ENCODE data around the gene SHQ1. TPM values are rescaled to one million over a fixed set of nuclear protein-coding genes. Genes with fewer than 3 reads are reported as not detected.
"Not testable (repeated sequence)": the region's sequence is repeated elsewhere in the genome, so short reads cannot be mapped to it uniquely, and the experiment has no call there.

SHQ1 gene
- total and polyA plus RNA-seq, 2 donors, result 17.4 to 22.6 TPM

GRCh38 chr3:72724070-72724469 lies 124.2 kb downstream of the SHQ1 start:
- Histone ChIP-seq H3K27me3 (ENCODE audit: control insufficient read depth in 2 of 2, insufficient read depth in 1 of 2, low read length in 1 of 2) (no peaks in the 10 kb centered on the region), H3K4me3 (ENCODE audit: low read length in 2 of 2) (no peak overlapping the region), H3K36me3 (ENCODE audit: control insufficient read depth in 2 of 2, insufficient read depth in 2 of 2, low read length in 1 of 2) (no peaks in the 10 kb centered on the region), H3K27ac (ENCODE audit: low read depth in 1 of 2, low read length in 1 of 2) (no peak overlapping the region), H3K4me1 (ENCODE audit: control insufficient read depth in 2 of 2, insufficient read depth in 2 of 2, low read length in 2 of 2) (no peaks in the 10 kb centered on the region), H3K9me3 (ENCODE audit: control insufficient read depth in 2 of 2, insufficient read depth in 1 of 2, low read length in 1 of 2) (no peaks in the 10 kb centered on the region)
- WGBS, result 98% methylated on average over 10 of the region's 10 CpGs
- no peak for DNase-seq (ENCODE audit: low read depth in 6 of 9, low spot score in 9 of 9)

DNA sequence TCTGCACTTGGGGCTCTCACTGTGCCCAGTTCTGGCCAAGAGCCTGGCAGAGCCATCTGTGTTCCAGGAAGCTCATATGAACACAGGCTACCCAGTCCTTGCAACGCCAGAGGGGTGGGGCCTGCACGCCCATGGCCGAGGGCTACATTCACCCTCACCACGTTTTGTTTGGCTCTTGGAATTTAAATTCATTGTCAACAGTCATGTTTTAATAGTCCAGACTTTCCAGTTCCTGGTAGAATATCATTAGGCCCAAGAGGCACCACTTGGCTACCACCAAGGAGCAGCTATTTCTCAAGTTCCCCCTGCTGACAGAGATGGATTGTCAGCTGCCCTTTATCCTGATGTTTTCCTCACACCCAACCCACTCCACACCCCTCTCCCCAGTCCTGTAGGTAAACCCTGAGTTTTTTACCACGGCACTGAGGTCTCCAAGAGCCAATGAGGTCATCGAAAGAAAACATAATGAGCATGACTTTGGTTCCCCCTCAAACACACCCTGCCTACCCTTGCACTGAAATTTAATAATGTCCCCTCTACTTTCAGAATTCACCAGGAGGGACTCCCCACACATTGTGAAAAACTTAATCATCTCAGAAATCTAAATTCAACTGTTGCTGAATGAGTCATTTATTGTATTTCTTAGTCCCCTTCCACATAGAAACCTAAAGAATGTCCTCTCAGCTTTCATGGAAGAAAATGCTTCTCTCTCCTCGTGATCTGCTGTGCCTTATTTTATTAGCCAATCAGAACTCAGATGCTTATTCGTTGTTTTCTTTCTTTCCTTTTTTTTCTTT lies 125.1 kb downstream of the SHQ1 start:
- no peaks in the 10 kb centered on the region for H3K4me1 ChIP-seq (ENCODE audit: control insufficient read depth in 2 of 2, insufficient read depth in 2 of 2, low read length in 2 of 2)
- 86% methylated on average over 8 of the region's 8 CpGs for WGBS
- no peaks in the 10 kb centered on the region for H3K36me3 ChIP-seq (ENCODE audit: control insufficient read depth in 2 of 2, insufficient read depth in 2 of 2, low read length in 1 of 2)
- no peak overlapping the region for H3K4me3 ChIP-seq (ENCODE audit: low read length in 2 of 2)
- no peak for DNase-seq (ENCODE audit: low read depth in 6 of 9, low spot score in 9 of 9)
- no peaks in the 10 kb centered on the region for H3K27me3 ChIP-seq (ENCODE audit: control insufficient read depth in 2 of 2, insufficient read depth in 1 of 2, low read length in 1 of 2)
- H3K9me3 ChIP-seq (ENCODE audit: control insufficient read depth in 2 of 2, insufficient read depth in 1 of 2, low read length in 1 of 2), result no peaks in the 10 kb centered on the region
- H3K27ac ChIP-seq (ENCODE audit: low read depth in 1 of 2, low read length in 1 of 2), result no peak overlapping the region

- Histone ChIP-seq H3K4me3 (ENCODE audit: low read length in 2 of 2) (no peak overlapping the region), H3K9me3 (ENCODE audit: control insufficient read depth in 2 of 2, insufficient read depth in 1 of 2, low read length in 1 of 2) (no peaks in the 10 kb centered on the region), H3K4me1 (ENCODE audit: control insufficient read depth in 2 of 2, insufficient read depth in 2 of 2, low read length in 2 of 2) (no peaks in the 10 kb centered on the region), H3K36me3 (ENCODE audit: control insufficient read depth in 2 of 2, insufficient read depth in 2 of 2, low read length in 1 of 2) (no peaks in the 10 kb centered on the region), H3K27me3 (ENCODE audit: control insufficient read depth in 2 of 2, insufficient read depth in 1 of 2, low read length in 1 of 2) (no peaks in the 10 kb centered on the region), H3K27ac (ENCODE audit: low read depth in 1 of 2, low read length in 1 of 2) (no peak overlapping the region)
- 71% methylated on average over 7 of the region's 7 CpGs for WGBS
- DNase-seq (ENCODE audit: low read depth in 6 of 9, low spot score in 9 of 9), result no peak
Measured at GRCh38 chr3:72721683-72722381, 126.4 kb downstream of the SHQ1 start.

GRCh38 chr3:72720566-72720965 lies 127.7 kb downstream of the SHQ1 start:
- Histone ChIP-seq H3K9me3 (ENCODE audit: control insufficient read depth in 2 of 2, insufficient read depth in 1 of 2, low read length in 1 of 2) (peaks cover 0 to 9% of the 10 kb centered on the region in 2 donors), H3K27me3 (ENCODE audit: control insufficient read depth in 2 of 2, insufficient read depth in 1 of 2, low read length in 1 of 2) (no peaks in the 10 kb centered on the region), H3K36me3 (ENCODE audit: control insufficient read depth in 2 of 2, insufficient read depth in 2 of 2, low read length in 1 of 2) (no peaks in the 10 kb centered on the region), H3K27ac (ENCODE audit: low read depth in 1 of 2, low read length in 1 of 2) (no peak overlapping the region), H3K4me3 (ENCODE audit: low read length in 2 of 2) (no peak overlapping the region), H3K4me1 (ENCODE audit: control insufficient read depth in 2 of 2, insufficient read depth in 2 of 2, low read length in 2 of 2) (no peaks in the 10 kb centered on the region)
- no peak for DNase-seq (ENCODE audit: low read depth in 6 of 9, low spot score in 9 of 9)
- 100% methylated on average over 2 of the region's 2 CpGs for WGBS

DNA sequence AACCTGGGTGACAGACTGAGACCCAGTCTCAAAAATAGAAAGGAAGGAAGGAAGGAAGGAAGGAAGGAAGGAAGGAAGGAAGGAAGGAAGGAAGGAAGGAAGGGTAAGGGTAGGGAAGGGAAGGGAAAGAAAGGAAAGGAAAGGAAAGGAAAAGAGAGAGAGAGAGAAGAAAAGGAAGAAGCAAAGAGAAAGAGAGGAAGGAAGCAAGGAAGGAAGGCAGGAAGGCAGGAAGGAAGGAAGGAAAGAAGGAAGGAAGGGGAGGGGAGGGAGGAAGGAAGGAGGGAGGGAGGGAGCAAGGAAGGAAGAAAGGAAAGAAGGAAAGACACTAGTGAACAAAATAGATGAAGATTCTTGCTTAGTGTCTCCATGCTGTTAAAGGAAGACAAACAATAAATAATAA lies 129.1 kb downstream of the SHQ1 start:
- no peak for DNase-seq (ENCODE audit: low read depth in 6 of 9, low spot score in 9 of 9)
- no peak overlapping the region for H3K27ac ChIP-seq (ENCODE audit: low read depth in 1 of 2, low read length in 1 of 2)
- no peaks in the 10 kb centered on the region for H3K4me1 ChIP-seq (ENCODE audit: control insufficient read depth in 2 of 2, insufficient read depth in 2 of 2, low read length in 2 of 2)

GRCh38 chr3:72714135-72714534 lies 134.1 kb downstream of the SHQ1 start:
- not testable (repeated sequence) for H3K4me3 ChIP-seq (ENCODE audit: low read length in 2 of 2); H3K27me3 ChIP-seq (ENCODE audit: control insufficient read depth in 2 of 2, insufficient read depth in 1 of 2, low read length in 1 of 2); H3K9me3 ChIP-seq (ENCODE audit: control insufficient read depth in 2 of 2, insufficient read depth in 1 of 2, low read length in 1 of 2); H3K36me3 ChIP-seq (ENCODE audit: control insufficient read depth in 2 of 2, insufficient read depth in 2 of 2, low read length in 1 of 2); H3K4me1 ChIP-seq (ENCODE audit: control insufficient read depth in 2 of 2, insufficient read depth in 2 of 2, low read length in 2 of 2); DNase-seq (ENCODE audit: low read depth in 6 of 9, low spot score in 9 of 9); H3K27ac ChIP-seq (ENCODE audit: low read depth in 1 of 2, low read length in 1 of 2)
- WGBS, result 74% methylated on average over 2 of the region's 3 CpGs

More for the DNA sequence above, 129.1 kb downstream of the SHQ1 start:
- Histone ChIP-seq H3K4me3 (ENCODE audit: low read length in 2 of 2) (no peak overlapping the region), H3K9me3 (ENCODE audit: control insufficient read depth in 2 of 2, insufficient read depth in 1 of 2, low read length in 1 of 2) (peaks cover 0 to 9% of the 10 kb centered on the region in 2 donors), H3K36me3 (ENCODE audit: control insufficient read depth in 2 of 2, insufficient read depth in 2 of 2, low read length in 1 of 2) (no peaks in the 10 kb centered on the region), H3K27me3 (ENCODE audit: control insufficient read depth in 2 of 2, insufficient read depth in 1 of 2, low read length in 1 of 2) (no peaks in the 10 kb centered on the region)

GRCh38 chr3:72710471-72710870 lies 137.8 kb downstream of the SHQ1 start:
- not testable (repeated sequence) for H3K4me3 ChIP-seq (ENCODE audit: low read length in 2 of 2); DNase-seq (ENCODE audit: low read depth in 6 of 9, low spot score in 9 of 9); H3K27ac ChIP-seq (ENCODE audit: low read depth in 1 of 2, low read length in 1 of 2); H3K36me3 ChIP-seq (ENCODE audit: control insufficient read depth in 2 of 2, insufficient read depth in 2 of 2, low read length in 1 of 2); H3K4me1 ChIP-seq (ENCODE audit: control insufficient read depth in 2 of 2, insufficient read depth in 2 of 2, low read length in 2 of 2); H3K27me3 ChIP-seq (ENCODE audit: control insufficient read depth in 2 of 2, insufficient read depth in 1 of 2, low read length in 1 of 2); H3K9me3 ChIP-seq (ENCODE audit: control insufficient read depth in 2 of 2, insufficient read depth in 1 of 2, low read length in 1 of 2)
- 93% methylated on average over 4 of the region's 4 CpGs for WGBS

DNA sequence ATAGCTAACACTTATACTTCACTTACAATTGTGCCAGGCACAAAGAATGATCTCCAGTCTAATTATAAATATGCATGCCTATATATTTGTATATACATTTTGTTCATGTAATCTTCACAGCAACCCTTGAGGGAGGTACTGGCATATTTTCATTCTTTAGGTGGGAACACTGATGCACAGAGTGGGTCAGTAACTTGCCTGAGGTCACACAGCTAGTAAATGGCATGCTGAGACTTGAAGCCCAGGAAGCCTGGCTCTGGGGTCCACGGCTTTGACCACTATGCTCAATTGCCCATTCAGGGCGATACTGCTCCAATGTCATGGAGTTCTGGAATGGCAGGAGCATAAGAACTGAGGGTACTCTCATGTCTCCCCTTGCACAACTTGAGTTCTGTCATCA lies 139.8 kb downstream of the SHQ1 start:
- Histone ChIP-seq H3K27me3 (ENCODE audit: control insufficient read depth in 2 of 2, insufficient read depth in 1 of 2, low read length in 1 of 2) (no peaks in the 10 kb centered on the region), H3K9me3 (ENCODE audit: control insufficient read depth in 2 of 2, insufficient read depth in 1 of 2, low read length in 1 of 2) (no peaks in the 10 kb centered on the region), H3K36me3 (ENCODE audit: control insufficient read depth in 2 of 2, insufficient read depth in 2 of 2, low read length in 1 of 2) (no peaks in the 10 kb centered on the region), H3K4me1 (ENCODE audit: control insufficient read depth in 2 of 2, insufficient read depth in 2 of 2, low read length in 2 of 2) (no peaks in the 10 kb centered on the region), H3K4me3 (ENCODE audit: low read length in 2 of 2) (no peak overlapping the region), H3K27ac (ENCODE audit: low read depth in 1 of 2, low read length in 1 of 2) (no peak overlapping the region)
- no peak for DNase-seq (ENCODE audit: low read depth in 6 of 9, low spot score in 9 of 9)
- 98% methylated on average over 2 of the region's 2 CpGs for WGBS

DNA sequence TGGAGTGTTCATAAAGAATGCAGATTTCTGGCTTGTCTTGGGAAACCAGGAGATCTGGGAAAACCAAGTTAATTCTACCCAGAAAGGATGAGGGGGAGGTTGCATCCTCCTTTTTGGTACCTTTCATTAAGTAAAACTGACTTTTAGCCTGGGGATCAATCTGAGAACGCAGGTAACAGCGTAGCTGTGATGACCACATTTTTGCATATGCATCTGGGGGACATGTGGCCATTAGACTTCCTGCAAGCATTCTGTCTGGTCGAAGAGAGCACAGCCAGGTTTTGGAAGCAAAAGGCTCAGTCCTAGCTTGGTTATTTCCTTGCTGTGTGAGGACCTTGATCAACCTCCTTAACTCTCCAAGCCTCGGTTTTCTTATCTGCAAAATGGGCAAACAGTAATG lies 145.2 kb downstream of the SHQ1 start:
- H3K9me3 ChIP-seq (ENCODE audit: control insufficient read depth in 2 of 2, insufficient read depth in 1 of 2, low read length in 1 of 2), result no peaks in the 10 kb centered on the region
- no peaks in the 10 kb centered on the region for H3K4me1 ChIP-seq (ENCODE audit: control insufficient read depth in 2 of 2, insufficient read depth in 2 of 2, low read length in 2 of 2)
- no peak for DNase-seq (ENCODE audit: low read depth in 6 of 9, low spot score in 9 of 9)
- H3K27me3 ChIP-seq (ENCODE audit: control insufficient read depth in 2 of 2, insufficient read depth in 1 of 2, low read length in 1 of 2), result no peaks in the 10 kb centered on the region
- no peaks in the 10 kb centered on the region for H3K36me3 ChIP-seq (ENCODE audit: control insufficient read depth in 2 of 2, insufficient read depth in 2 of 2, low read length in 1 of 2)
- no peak overlapping the region for H3K27ac ChIP-seq (ENCODE audit: low read depth in 1 of 2, low read length in 1 of 2)
- no peak overlapping the region for H3K4me3 ChIP-seq (ENCODE audit: low read length in 2 of 2)
- WGBS, result 96% methylated on average over 4 of the region's 4 CpGs
